ENCODE measurements around the gene MCM6. TPM values are rescaled to one million over a fixed set of nuclear protein-coding genes. Genes with fewer than 3 reads are reported as not detected.
A peak's percentile ranks its signal among the peaks of the same experiment; 100 is the strongest.
"Not testable (repeated sequence)": the region's sequence is repeated elsewhere in the genome, so short reads cannot be mapped to it uniquely, and the experiment has no call there.

MCM6 gene
- total RNA-seq, 4 donors from 2014 or later: 4.2 to 6.3 (median 4.8) TPM

GRCh38 chr2:135890835-135891234 lies 14.6 kb upstream of the MCM6 start:
- in situ Hi-C loops (cut with MboI; ENCODE audit: low sequenced_read_pairs in 4 of 4): no loop called here
- TF ChIP-seq POLR2A (IDR thresholded peaks at IDR 0.05): no peak
- TF ChIP-seq, protein P1, sequence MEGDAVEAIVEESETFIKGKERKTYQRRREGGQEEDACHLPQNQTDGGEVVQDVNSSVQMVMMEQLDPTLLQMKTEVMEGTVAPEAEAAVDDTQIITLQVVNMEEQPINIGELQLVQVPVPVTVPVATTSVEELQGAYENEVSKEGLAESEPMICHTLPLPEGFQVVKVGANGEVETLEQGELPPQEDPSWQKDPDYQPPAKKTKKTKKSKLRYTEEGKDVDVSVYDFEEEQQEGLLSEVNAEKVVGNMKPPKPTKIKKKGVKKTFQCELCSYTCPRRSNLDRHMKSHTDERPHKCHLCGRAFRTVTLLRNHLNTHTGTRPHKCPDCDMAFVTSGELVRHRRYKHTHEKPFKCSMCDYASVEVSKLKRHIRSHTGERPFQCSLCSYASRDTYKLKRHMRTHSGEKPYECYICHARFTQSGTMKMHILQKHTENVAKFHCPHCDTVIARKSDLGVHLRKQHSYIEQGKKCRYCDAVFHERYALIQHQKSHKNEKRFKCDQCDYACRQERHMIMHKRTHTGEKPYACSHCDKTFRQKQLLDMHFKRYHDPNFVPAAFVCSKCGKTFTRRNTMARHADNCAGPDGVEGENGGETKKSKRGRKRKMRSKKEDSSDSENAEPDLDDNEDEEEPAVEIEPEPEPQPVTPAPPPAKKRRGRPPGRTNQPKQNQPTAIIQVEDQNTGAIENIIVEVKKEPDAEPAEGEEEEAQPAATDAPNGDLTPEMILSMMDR (IDR thresholded peaks at IDR 0.05 in 4 of 5, conservative IDR thresholded peaks at IDR 0.05 in 1 of 5): no peak

GRCh38 chr2:135890149-135890548 lies 13.9 kb upstream of the MCM6 start:
- H3K36me3 ChIP-seq: no peaks in the 10 kb centered on the region
- no peak for ATAC-seq
- no peak for DNase-seq
- H3K4me3 ChIP-seq: no peak overlapping the region
- no peak for TF ChIP-seq POLR2A (IDR thresholded peaks at IDR 0.05)
- TF ChIP-seq, protein P1 (IDR thresholded peaks at IDR 0.05 in 4 of 5, conservative IDR thresholded peaks at IDR 0.05 in 1 of 5): no peak
- intact Hi-C loops (cut with DNase I; ENCODE audit: low total_unique reads) (no loop called here), in situ Hi-C loops (cut with MboI; ENCODE audit: low sequenced_read_pairs in 4 of 4) (no loop called here)
- H3K27me3 ChIP-seq: no peaks in the 10 kb centered on the region
- H3K4me1 ChIP-seq: peaks cover 0 to 3% of the 10 kb centered on the region in 2 donors
- no peak overlapping the region for H3K27ac ChIP-seq
- H3K9me3 ChIP-seq: no peaks in the 10 kb centered on the region

More at GRCh38 chr2:135890835-135891234, 14.6 kb upstream of the MCM6 start:
- peaks cover 0 to 3% of the 10 kb centered on the region in 2 donors for H3K4me1 ChIP-seq
- no peaks in the 10 kb centered on the region for H3K9me3 ChIP-seq
- H3K4me3 ChIP-seq: no peak overlapping the region
- DNase-seq (no peak), ATAC-seq (no peak)
- intact Hi-C loops (cut with DNase I; ENCODE audit: low total_unique reads): no loop called here
- no peaks in the 10 kb centered on the region for H3K36me3 ChIP-seq
- no peaks in the 10 kb centered on the region for H3K27me3 ChIP-seq
- no peak overlapping the region for H3K27ac ChIP-seq

- H3K4me1 ChIP-seq; H3K27ac ChIP-seq; H3K9me3 ChIP-seq; H3K4me3 ChIP-seq; H3K36me3 ChIP-seq; intact Hi-C loops (cut with DNase I; ENCODE audit: low total_unique reads); in situ Hi-C loops (cut with MboI; ENCODE audit: low sequenced_read_pairs in 4 of 4); ATAC-seq; DNase-seq; H3K27me3 ChIP-seq: not testable (repeated sequence)
These were observed 12.3 kb upstream of the MCM6 start for GRCh38 chr2:135888587-135888986.

- H3K4me3 ChIP-seq: no peak overlapping the region
- H3K27ac ChIP-seq: no peak overlapping the region
- H3K4me1 ChIP-seq: peaks cover 0 to 3% of the 10 kb centered on the region in 2 donors
- intact Hi-C loops (cut with DNase I; ENCODE audit: low total_unique reads) (no loop called here), in situ Hi-C loops (cut with MboI; ENCODE audit: low sequenced_read_pairs in 4 of 4) (no loop called here)
- no peaks in the 10 kb centered on the region for H3K36me3 ChIP-seq
- ATAC-seq (no peak), DNase-seq (no peak)
- H3K9me3 ChIP-seq: no peaks in the 10 kb centered on the region
- H3K27me3 ChIP-seq: no peaks in the 10 kb centered on the region
- TF ChIP-seq, protein P1 (IDR thresholded peaks at IDR 0.05 in 4 of 5, conservative IDR thresholded peaks at IDR 0.05 in 1 of 5): no peak
- TF ChIP-seq POLR2A (IDR thresholded peaks at IDR 0.05): no peak
These were observed 9.5 kb upstream of the MCM6 start for GRCh38 chr2:135885709-135886108.

GRCh38 chr2:135882415-135882814 lies 6.2 kb upstream of the MCM6 start:
- TF ChIP-seq POLR2A (IDR thresholded peaks at IDR 0.05): no peak
- TF ChIP-seq, protein P1 (IDR thresholded peaks at IDR 0.05 in 4 of 5, conservative IDR thresholded peaks at IDR 0.05 in 1 of 5): no peak
- Histone ChIP-seq H3K4me1 (peaks cover 0 to 3% of the 10 kb centered on the region in 2 donors), H3K4me3 (no peak overlapping the region), H3K36me3 (no peaks in the 10 kb centered on the region), H3K27me3 (no peaks in the 10 kb centered on the region), H3K9me3 (no peaks in the 10 kb centered on the region), H3K27ac (no peak overlapping the region)
- DNase-seq (no peak), ATAC-seq (no peak)
- in situ Hi-C loops (cut with MboI; ENCODE audit: low sequenced_read_pairs in 4 of 4): no loop called here
- intact Hi-C loops (cut with DNase I; ENCODE audit: low total_unique reads): no loop called here

GRCh38 chr2:135876770-135877169 lies 527 bp upstream of the MCM6 start:
- intact Hi-C loops (cut with DNase I; ENCODE audit: low total_unique reads): loop anchor here (1.0 to 10.0 kb wide), 3 partner anchors 109 to 342 kb away; partner anchors contain the start of genes DARS1, R3HDM1, UBXN4 and ZRANB3
- H3K27me3 ChIP-seq; DNase-seq; ATAC-seq; H3K36me3 ChIP-seq; in situ Hi-C loops (cut with MboI; ENCODE audit: low sequenced_read_pairs in 4 of 4); H3K9me3 ChIP-seq: not testable (repeated sequence)
- H3K4me1 ChIP-seq: peaks cover 6 to 13% of the 10 kb centered on the region in 2 donors
- peak overlapping the region; percentile 80 to 90 (median 87) for H3K27ac ChIP-seq
- peak overlapping the region; percentile 74 to 93 (median 78) for H3K4me3 ChIP-seq

Measured in gastrocnemius medialis (tissue), 4 donors.